DOHH2 (cell line): ENCODE measurements around the gene SFXN1.

Experiments used
- CTCF ChIP-seq: fragments of 200-600 bp; sonication (generic); IDR thresholded peaks from one replicate; pipeline ENCODE4 v1.5.1; 2014; ENCODE audit warnings: antibody characterized with exemption, mild to moderate bottlenecking, low read depth, low read length; ENCODE audit not compliant: poor library complexity, severe bottlenecking
- EZH2phosphoT487 ChIP-seq: fragments of 200-600 bp; sonication (generic); IDR thresholded peaks from 2 replicates; pipeline ENCODE4 v1.6.1; 2017; ENCODE audit warnings: borderline replicate concordance, mild to moderate bottlenecking, antibody characterized with exemption, low read length, moderate library complexity, mixed read lengths

- no peak for TF ChIP-seq CTCF
- TF ChIP-seq EZH2phosphoT487, result no peak
Measured at GRCh38 chr5:175542232-175542965, 64.0 kb downstream of the SFXN1 start.
